Natural killer cell (primary cell): Measurements from ENCODE around the gene RILP. TPM values are rescaled to one million over a fixed set of nuclear protein-coding genes. Genes with fewer than 3 reads are reported as not detected.

Experiments
- ATAC-seq, 3 donors: fragments of 150-1000 bp in 2 of 3; fragments of 200-7000 bp in 1 of 3; cut with Tn5 transposase; 1 replicate in 1 of 3; 2 replicates in 2 of 3; pipeline ENCODE4 v1.10.0; 2021; ENCODE audit warnings: mild to moderate bottlenecking in 2 of 3, moderate library complexity in 2 of 3
- DNase-seq, 2 donors: peaks; one replicate each; pipeline versions ENCODE4 v3.0.0 to v3.0.0-alpha.2; 2013 to 2021; ENCODE audit warnings: mixed read lengths in 1 of 2
- H3K27ac ChIP-seq: one replicate; pipeline ENCODE4 v1.5.1; 2013; ENCODE audit warnings: mild to moderate bottlenecking, low read length
- H3K27me3 ChIP-seq: one replicate; pipeline ENCODE4 v1.6.1; 2013; ENCODE audit warnings: low read length; ENCODE audit not compliant: control insufficient read depth, insufficient read depth
- H3K36me3 ChIP-seq: one replicate; pipeline ENCODE4 v1.6.1; 2013; ENCODE audit warnings: low read length; ENCODE audit not compliant: control insufficient read depth, insufficient read depth
- H3K4me1 ChIP-seq: one replicate; pipeline ENCODE4 v1.6.1; 2013; ENCODE audit warnings: low read length; ENCODE audit not compliant: control insufficient read depth, insufficient read depth
- H3K4me3 ChIP-seq: one replicate; pipeline ENCODE4 v1.5.1; 2013; ENCODE audit warnings: low read length
- H3K9me3 ChIP-seq: one replicate; pipeline ENCODE4 v1.6.1; 2013; ENCODE audit warnings: low read length; ENCODE audit not compliant: control insufficient read depth, insufficient read depth
- H3K27ac Mint-ChIP-seq, 2 donors: one replicate each; pipeline ENCODE4 v1.8.0; 2022; ENCODE audit warnings: mild to moderate bottlenecking in 2 of 2, mixed read lengths in 2 of 2, moderate library complexity in 1 of 2
- H3K27me3 Mint-ChIP-seq, 2 donors: one replicate each; pipeline ENCODE4 v1.8.0; 2022; ENCODE audit warnings: low read depth in 2 of 2, mixed read lengths in 2 of 2
- H3K36me3 Mint-ChIP-seq: one replicate; pipeline ENCODE4 v1.8.0; 2022; ENCODE audit warnings: mixed read lengths
- H3K4me1 Mint-ChIP-seq, 2 donors: one replicate each; pipeline ENCODE4 v1.8.0; 2022; ENCODE audit warnings: mixed read lengths in 2 of 2
- H3K4me3 Mint-ChIP-seq: one replicate; pipeline ENCODE4 v1.8.0; 2022; ENCODE audit warnings: mild to moderate bottlenecking, moderate library complexity, mixed read lengths
- H3K9me3 Mint-ChIP-seq, 2 donors: one replicate each; pipeline ENCODE4 v1.8.0; 2022; ENCODE audit warnings: mixed read lengths in 2 of 2
- CTCF ChIP-seq: fragments of 200-600 bp; IDR thresholded peaks from one replicate; pipeline ENCODE4 v1.8.0; 2022; ENCODE audit warnings: antibody characterized with exemption
- WGBS: methylation state at CpG from one replicate; pipeline ENCODE4 v1.1.7; 2013; ENCODE audit warnings: missing lambda C conversion rate; ENCODE audit not compliant: insufficient coverage; 5-methylcytosine and 5-hydroxymethylcytosine counted together
- intact Hi-C: fragments of 100-400 bp; cut with micrococcal nuclease; formaldehyde crosslinking; loops from one replicate; pipeline ENCODE4 v1.14.2; 2022
- total RNA-seq, 4 donors: library from RNA; stranded (reverse); fragments of 120-200 nt in 1 of 4; gene quantifications; one replicate each; pipeline versions ENCODE4 v1.2.3 to v1.2.4, GENCODE V29; 2013 to 2022

The RILP gene
- total RNA-seq, 3 donors from 2014 or later (not counting 1 experiment from before 2014, with no cell fraction given) = 2.3 to 5.1 (median 4.0) TPM

- no peaks in the 10 kb centered on the region for H3K27me3 ChIP-seq
- peak overlapping the region in 1 of 2 donors; percentile 64 for H3K27ac Mint-ChIP-seq
- DNase-seq = peak; percentile 94 to 99
- no peaks in the 10 kb centered on the region for H3K27me3 Mint-ChIP-seq
- H3K9me3 ChIP-seq = no peaks in the 10 kb centered on the region
- peak; percentile 78 to 91 (median 81) for ATAC-seq
- intact Hi-C loops = no loop called here
- H3K4me3 ChIP-seq = peak overlapping the region; percentile 31
- peaks cover 43% of the 10 kb centered on the region for H3K4me1 ChIP-seq
- H3K36me3 ChIP-seq = peaks cover 41% of the 10 kb centered on the region
- TF ChIP-seq CTCF = peak; percentile 80
- 1% methylated on average over 99 of the region's 100 CpGs for WGBS
- H3K4me1 Mint-ChIP-seq = peaks cover 0 to 9% of the 10 kb centered on the region in 2 donors
- H3K4me3 Mint-ChIP-seq = peak overlapping the region; percentile 78
- H3K36me3 Mint-ChIP-seq = peaks cover 11% of the 10 kb centered on the region
- H3K27ac ChIP-seq = peak overlapping the region; percentile 11
- no peaks in the 10 kb centered on the region for H3K9me3 Mint-ChIP-seq
These were observed 463 bp downstream of the RILP start for GRCh38 chr17:1648963-1649843.

- H3K4me3 ChIP-seq = peak overlapping the region; percentile 54
- DNase-seq (no peak), ATAC-seq (peak in 2 of 3 donors; percentile 3 to 11)
- Mint-ChIP-seq H3K4me1 (peaks cover 0 to 13% of the 10 kb centered on the region in 2 donors), H3K27me3 (no peaks in the 10 kb centered on the region), H3K9me3 (no peaks in the 10 kb centered on the region), H3K36me3 (peaks cover 3% of the 10 kb centered on the region), H3K27ac (peak overlapping the region in 1 of 2 donors; percentile 64), H3K4me3 (peak overlapping the region; percentile 83)
- intact Hi-C loops = no loop called here
- no peaks in the 10 kb centered on the region for H3K9me3 ChIP-seq
- WGBS = 7% methylated on average over 54 of the region's 54 CpGs
- TF ChIP-seq CTCF = no peak
- no peaks in the 10 kb centered on the region for H3K27me3 ChIP-seq
- H3K27ac ChIP-seq = peak overlapping the region; percentile 49
- H3K4me1 ChIP-seq = peaks cover 48% of the 10 kb centered on the region
- H3K36me3 ChIP-seq = peaks cover 32% of the 10 kb centered on the region
These were observed 1.3 kb downstream of the RILP start for GRCh38 chr17:1648173-1648962.

GRCh38 chr17:1647802-1648171 is 1.9 kb downstream of the RILP start:
- intact Hi-C loops = no loop called here
- no peaks in the 10 kb centered on the region for H3K9me3 Mint-ChIP-seq
- H3K27ac Mint-ChIP-seq = peak overlapping the region in 1 of 2 donors; percentile 53
- H3K27me3 ChIP-seq = no peaks in the 10 kb centered on the region
- H3K27ac ChIP-seq = no peak overlapping the region
- no peak for ATAC-seq
- peak overlapping the region; percentile 83 for H3K4me3 Mint-ChIP-seq
- no peak overlapping the region for H3K4me3 ChIP-seq
- H3K36me3 ChIP-seq = peaks cover 28% of the 10 kb centered on the region
- H3K36me3 Mint-ChIP-seq = no peaks in the 10 kb centered on the region
- H3K9me3 ChIP-seq = no peaks in the 10 kb centered on the region
- no peak for TF ChIP-seq CTCF
- WGBS = 85% methylated on average over 11 of the region's 11 CpGs
- H3K4me1 Mint-ChIP-seq = peaks cover 0 to 13% of the 10 kb centered on the region in 2 donors
- H3K27me3 Mint-ChIP-seq = no peaks in the 10 kb centered on the region
- peaks cover 48% of the 10 kb centered on the region for H3K4me1 ChIP-seq
- no peak for DNase-seq
